Measurements from ENCODE around the gene PUS10.

Gene PUS10

DNA sequence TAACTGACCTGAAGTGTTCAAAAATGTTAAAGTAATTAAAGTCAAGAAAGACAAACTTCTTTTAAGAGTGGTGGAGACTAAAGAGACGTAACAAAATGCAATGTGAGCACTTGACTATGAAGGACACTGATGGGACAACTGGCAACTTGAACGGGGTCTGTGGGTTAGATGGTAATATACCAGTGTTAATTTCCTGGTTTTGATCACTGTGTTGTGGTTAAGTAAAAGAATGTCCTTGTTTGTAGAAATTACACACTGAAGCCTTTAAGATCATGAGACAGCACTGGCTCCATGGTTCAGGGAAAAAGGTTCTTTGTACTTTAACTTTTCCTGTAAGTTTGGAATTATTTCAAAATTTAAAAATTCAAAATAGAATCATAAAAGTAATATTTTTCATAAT is 78.4 kb downstream of the PUS10 start:
- H3K79me2 ChIP-seq (ENCODE audit: control insufficient read depth, insufficient read depth, low read length, poor library complexity) = no peaks in the 10 kb centered on the region
- no peak overlapping the region for H3K23ac ChIP-seq (ENCODE audit: low read length)
- no peak for DNase-seq

DNA sequence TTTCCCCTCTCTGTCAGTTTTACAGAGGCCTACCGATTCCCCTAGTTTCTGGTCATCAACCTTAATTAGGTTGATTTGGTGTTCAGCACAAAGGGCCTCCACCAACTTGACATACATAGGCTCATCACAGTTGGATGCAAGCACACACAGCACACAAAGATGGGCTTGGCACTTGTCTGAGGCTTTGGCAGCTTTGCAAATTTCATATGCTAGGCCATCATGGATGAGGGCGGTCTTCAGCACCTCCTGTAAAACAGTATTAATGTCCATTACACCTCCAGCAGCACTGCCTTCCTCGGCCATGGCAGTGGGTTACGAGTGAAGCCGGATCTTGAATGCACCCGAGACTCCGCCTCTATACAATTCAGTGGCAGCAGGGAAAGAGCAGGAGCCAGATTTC is 79.8 kb downstream of the PUS10 start:
- H2BK12ac ChIP-seq (ENCODE audit: low read length) = no peak overlapping the region
- no peaks in the 10 kb centered on the region for H3K27me3 ChIP-seq (ENCODE audit: insufficient read depth, low read length)
- no peak overlapping the region for H3K27ac ChIP-seq (ENCODE audit: low read depth, low read length)
- no peak overlapping the region for H3K23ac ChIP-seq (ENCODE audit: low read length)
- H3K4me1 ChIP-seq (ENCODE audit: control insufficient read depth in 1 of 2, insufficient read depth in 2 of 2, low read length in 2 of 2) = no peaks in the 10 kb centered on the region
- H3K4ac ChIP-seq (ENCODE audit: low read depth, low read length) = no peak overlapping the region
- no CpG with 5 or more reads among the region's 7 CpGs for WGBS (ENCODE audit: extremely low coverage, insufficient coverage, insufficient read length)
- no peak overlapping the region for H2AFZ ChIP-seq (ENCODE audit: insufficient read depth, low read length, poor library complexity)
- no peak overlapping the region for H2BK120ac ChIP-seq (ENCODE audit: insufficient read depth, low read length, poor library complexity)
- no peak overlapping the region for H3K14ac ChIP-seq (ENCODE audit: low read length)
- H3K36me3 ChIP-seq (ENCODE audit: control insufficient read depth in 1 of 2, insufficient read depth in 2 of 2, low read length in 2 of 2) = no peaks in the 10 kb centered on the region
- no peak overlapping the region for H2BK5ac ChIP-seq (ENCODE audit: low read depth, low read length, poor library complexity)
- H4K91ac ChIP-seq (ENCODE audit: low read depth, low read length) = no peak overlapping the region
- no peaks in the 10 kb centered on the region for H3K79me1 ChIP-seq (ENCODE audit: low read length)
- H3K4me2 ChIP-seq (ENCODE audit: low read length) = no peak overlapping the region
- H3K9me3 ChIP-seq (ENCODE audit: insufficient read depth, low read depth, low read length) = peaks cover 3% of the 10 kb centered on the region
- no peaks in the 10 kb centered on the region for H3K79me2 ChIP-seq (ENCODE audit: control insufficient read depth, insufficient read depth, low read length, poor library complexity)
- no peak overlapping the region for H4K12ac ChIP-seq (ENCODE audit: low read depth, low read length)
- no peak overlapping the region for H3K9ac ChIP-seq (ENCODE audit: low read length)
- H4K8ac ChIP-seq (ENCODE audit: low read depth, low read length) = no peak overlapping the region
- H2AK5ac ChIP-seq (ENCODE audit: low read length) = no peak overlapping the region
- no peak overlapping the region for H3K4me3 ChIP-seq (ENCODE audit: low read depth, low read length)
- H3K18ac ChIP-seq (ENCODE audit: low read length) = no peak overlapping the region
- DNase-seq = no peak

More for the DNA sequence above, 78.4 kb downstream of the PUS10 start:
- H2BK120ac ChIP-seq (ENCODE audit: insufficient read depth, low read length, poor library complexity) = no peak overlapping the region
- no CpG with 5 or more reads among the region's 2 CpGs for WGBS (ENCODE audit: extremely low coverage, insufficient coverage, insufficient read length)
- no peak overlapping the region for H3K9ac ChIP-seq (ENCODE audit: low read length)
- H2BK12ac ChIP-seq (ENCODE audit: low read length) = no peak overlapping the region
- H3K4me1 ChIP-seq (ENCODE audit: control insufficient read depth in 1 of 2, insufficient read depth in 2 of 2, low read length in 2 of 2) = no peaks in the 10 kb centered on the region
- no peak overlapping the region for H3K4me3 ChIP-seq (ENCODE audit: low read depth, low read length)
- H2AFZ ChIP-seq (ENCODE audit: insufficient read depth, low read length, poor library complexity) = no peak overlapping the region
- no peaks in the 10 kb centered on the region for H3K27me3 ChIP-seq (ENCODE audit: insufficient read depth, low read length)
- H3K36me3 ChIP-seq (ENCODE audit: control insufficient read depth in 1 of 2, insufficient read depth in 2 of 2, low read length in 2 of 2) = no peaks in the 10 kb centered on the region
- no peak overlapping the region for H2AK5ac ChIP-seq (ENCODE audit: low read length)
- H3K18ac ChIP-seq (ENCODE audit: low read length) = no peak overlapping the region
- H3K27ac ChIP-seq (ENCODE audit: low read depth, low read length) = no peak overlapping the region
- H3K14ac ChIP-seq (ENCODE audit: low read length) = no peak overlapping the region
- H3K79me1 ChIP-seq (ENCODE audit: low read length) = no peaks in the 10 kb centered on the region
- peaks cover 3% of the 10 kb centered on the region for H3K9me3 ChIP-seq (ENCODE audit: insufficient read depth, low read depth, low read length)
- no peak overlapping the region for H4K12ac ChIP-seq (ENCODE audit: low read depth, low read length)
- no peak overlapping the region for H3K4me2 ChIP-seq (ENCODE audit: low read length)
- no peak overlapping the region for H2BK5ac ChIP-seq (ENCODE audit: low read depth, low read length, poor library complexity)
- no peak overlapping the region for H3K4ac ChIP-seq (ENCODE audit: low read depth, low read length)
- no peak overlapping the region for H4K8ac ChIP-seq (ENCODE audit: low read depth, low read length)
- no peak overlapping the region for H4K91ac ChIP-seq (ENCODE audit: low read depth, low read length)

DNA sequence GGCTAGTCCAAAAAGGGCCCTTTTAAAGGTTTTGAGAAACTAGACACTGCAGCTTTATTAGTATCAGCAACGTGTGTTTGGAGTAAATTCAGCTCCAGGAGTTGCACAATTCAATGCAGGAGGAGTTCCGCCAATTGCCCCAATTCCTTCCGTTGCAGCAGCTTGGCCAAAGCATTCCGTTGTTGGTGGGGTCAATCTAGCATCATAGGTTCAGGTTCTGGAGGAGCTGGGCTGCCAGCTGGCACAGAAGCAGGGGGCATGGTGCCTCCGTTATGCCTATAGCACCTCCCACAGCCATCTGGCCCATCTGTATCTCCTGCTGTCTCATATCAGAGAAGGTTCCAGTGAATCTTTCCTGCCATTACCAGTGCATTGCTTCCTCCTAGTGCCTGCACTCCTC is 81.3 kb downstream of the PUS10 start:
- no peaks in the 10 kb centered on the region for H3K27me3 ChIP-seq (ENCODE audit: insufficient read depth, low read length)
- no peak overlapping the region for H3K4me2 ChIP-seq (ENCODE audit: low read length)
- H3K27ac ChIP-seq (ENCODE audit: low read depth, low read length) = no peak overlapping the region
- no peaks in the 10 kb centered on the region for H3K79me2 ChIP-seq (ENCODE audit: control insufficient read depth, insufficient read depth, low read length, poor library complexity)
- no peak overlapping the region for H2BK12ac ChIP-seq (ENCODE audit: low read length)
- no peak overlapping the region for H3K9ac ChIP-seq (ENCODE audit: low read length)
- no peak overlapping the region for H2AK5ac ChIP-seq (ENCODE audit: low read length)
- no peak overlapping the region for H2BK120ac ChIP-seq (ENCODE audit: insufficient read depth, low read length, poor library complexity)
- WGBS (ENCODE audit: extremely low coverage, insufficient coverage, insufficient read length) = no CpG with 5 or more reads among the region's 5 CpGs
- no peak overlapping the region for H3K4ac ChIP-seq (ENCODE audit: low read depth, low read length)
- no peaks in the 10 kb centered on the region for H3K4me1 ChIP-seq (ENCODE audit: control insufficient read depth in 1 of 2, insufficient read depth in 2 of 2, low read length in 2 of 2)
- no peak overlapping the region for H3K18ac ChIP-seq (ENCODE audit: low read length)
- H3K14ac ChIP-seq (ENCODE audit: low read length) = no peak overlapping the region
- H4K8ac ChIP-seq (ENCODE audit: low read depth, low read length) = no peak overlapping the region
- H3K4me3 ChIP-seq (ENCODE audit: low read depth, low read length) = no peak overlapping the region
- DNase-seq = no peak
- no peak overlapping the region for H2BK5ac ChIP-seq (ENCODE audit: low read depth, low read length, poor library complexity)
- H3K36me3 ChIP-seq (ENCODE audit: control insufficient read depth in 1 of 2, insufficient read depth in 2 of 2, low read length in 2 of 2) = no peaks in the 10 kb centered on the region
- H2AFZ ChIP-seq (ENCODE audit: insufficient read depth, low read length, poor library complexity) = no peak overlapping the region
- H3K79me1 ChIP-seq (ENCODE audit: low read length) = no peaks in the 10 kb centered on the region
- H3K9me3 ChIP-seq (ENCODE audit: insufficient read depth, low read depth, low read length) = peaks cover 3% of the 10 kb centered on the region
- no peak overlapping the region for H3K23ac ChIP-seq (ENCODE audit: low read length)
- H4K91ac ChIP-seq (ENCODE audit: low read depth, low read length) = no peak overlapping the region
- no peak overlapping the region for H4K12ac ChIP-seq (ENCODE audit: low read depth, low read length)

DNA sequence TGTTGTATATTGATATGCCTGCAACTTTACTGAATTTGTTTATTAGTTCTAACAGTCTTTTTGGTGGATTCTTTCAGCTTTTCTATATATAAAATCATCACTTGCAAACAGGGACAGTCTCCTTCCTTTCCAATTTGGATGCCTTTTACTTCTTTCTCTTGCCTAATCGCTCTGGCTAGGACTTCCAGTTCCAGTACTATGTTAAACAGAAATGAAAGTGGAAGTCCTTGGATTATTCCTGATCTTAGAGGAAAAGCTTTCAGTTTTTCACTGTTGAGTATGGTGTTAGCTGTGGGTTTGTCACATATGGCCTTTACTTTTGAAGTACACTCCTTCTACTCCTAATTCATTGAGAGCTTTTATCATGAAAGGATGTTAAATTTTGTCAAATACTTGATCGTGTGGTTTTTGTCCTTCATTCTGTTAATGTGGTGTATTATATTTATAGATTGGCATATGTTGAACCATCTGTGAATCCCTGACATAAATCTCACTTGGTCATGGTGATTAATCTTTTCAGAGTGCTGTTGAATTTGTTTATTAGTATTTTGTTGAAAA is 83.8 kb downstream of the PUS10 start:
- H2BK12ac ChIP-seq (ENCODE audit: low read length) = no peak overlapping the region
- no peaks in the 10 kb centered on the region for H3K36me3 ChIP-seq (ENCODE audit: control insufficient read depth in 1 of 2, insufficient read depth in 2 of 2, low read length in 2 of 2)
- no peak overlapping the region for H2AK5ac ChIP-seq (ENCODE audit: low read length)
- H4K12ac ChIP-seq (ENCODE audit: low read depth, low read length) = no peak overlapping the region
- WGBS (ENCODE audit: extremely low coverage, insufficient coverage, insufficient read length) = no CpG with 5 or more reads among the region's 2 CpGs
- no peaks in the 10 kb centered on the region for H3K79me2 ChIP-seq (ENCODE audit: control insufficient read depth, insufficient read depth, low read length, poor library complexity)
- no peak overlapping the region for H3K4ac ChIP-seq (ENCODE audit: low read depth, low read length)
- no peaks in the 10 kb centered on the region for H3K4me1 ChIP-seq (ENCODE audit: control insufficient read depth in 1 of 2, insufficient read depth in 2 of 2, low read length in 2 of 2)
- no peaks in the 10 kb centered on the region for H3K27me3 ChIP-seq (ENCODE audit: insufficient read depth, low read length)
- H2BK5ac ChIP-seq (ENCODE audit: low read depth, low read length, poor library complexity) = no peak overlapping the region
- no peak overlapping the region for H3K18ac ChIP-seq (ENCODE audit: low read length)
- no peak overlapping the region for H3K4me3 ChIP-seq (ENCODE audit: low read depth, low read length)
- peaks cover 3% of the 10 kb centered on the region for H3K9me3 ChIP-seq (ENCODE audit: insufficient read depth, low read depth, low read length)
- no peak overlapping the region for H3K27ac ChIP-seq (ENCODE audit: low read depth, low read length)
- H3K23ac ChIP-seq (ENCODE audit: low read length) = no peak overlapping the region
- DNase-seq = no peak
- H3K9ac ChIP-seq (ENCODE audit: low read length) = no peak overlapping the region
- H3K79me1 ChIP-seq (ENCODE audit: low read length) = no peaks in the 10 kb centered on the region
- no peak overlapping the region for H3K4me2 ChIP-seq (ENCODE audit: low read length)
- no peak overlapping the region for H4K91ac ChIP-seq (ENCODE audit: low read depth, low read length)
- H3K14ac ChIP-seq (ENCODE audit: low read length) = no peak overlapping the region
- H2AFZ ChIP-seq (ENCODE audit: insufficient read depth, low read length, poor library complexity) = no peak overlapping the region
- H4K8ac ChIP-seq (ENCODE audit: low read depth, low read length) = no peak overlapping the region
- no peak overlapping the region for H2BK120ac ChIP-seq (ENCODE audit: insufficient read depth, low read length, poor library complexity)

Measured in trophoblast cell (in vitro differentiated cells and primary cell).